ENCODE results near the gene POLR2F. TPM values are rescaled to one million over a fixed set of nuclear protein-coding genes. Genes with fewer than 3 reads are reported as not detected.

POLR2F gene
- total RNA-seq, 2 donors from 2014 or later = 43.8 to 119 TPM

GRCh38 chr22:37968452-37969251, 15.2 kb downstream of the POLR2F start:
- H3K4me3 ChIP-seq = no peak overlapping the region
- ATAC-seq (peak; percentile 4), DNase-seq (no peak)
- 55 to 78% methylated on average over 5 of the region's 5 CpGs for WGBS, 2 donors
- intact Hi-C loops (cut with DNase I) = no loop called here
- TF ChIP-seq, protein P1, sequence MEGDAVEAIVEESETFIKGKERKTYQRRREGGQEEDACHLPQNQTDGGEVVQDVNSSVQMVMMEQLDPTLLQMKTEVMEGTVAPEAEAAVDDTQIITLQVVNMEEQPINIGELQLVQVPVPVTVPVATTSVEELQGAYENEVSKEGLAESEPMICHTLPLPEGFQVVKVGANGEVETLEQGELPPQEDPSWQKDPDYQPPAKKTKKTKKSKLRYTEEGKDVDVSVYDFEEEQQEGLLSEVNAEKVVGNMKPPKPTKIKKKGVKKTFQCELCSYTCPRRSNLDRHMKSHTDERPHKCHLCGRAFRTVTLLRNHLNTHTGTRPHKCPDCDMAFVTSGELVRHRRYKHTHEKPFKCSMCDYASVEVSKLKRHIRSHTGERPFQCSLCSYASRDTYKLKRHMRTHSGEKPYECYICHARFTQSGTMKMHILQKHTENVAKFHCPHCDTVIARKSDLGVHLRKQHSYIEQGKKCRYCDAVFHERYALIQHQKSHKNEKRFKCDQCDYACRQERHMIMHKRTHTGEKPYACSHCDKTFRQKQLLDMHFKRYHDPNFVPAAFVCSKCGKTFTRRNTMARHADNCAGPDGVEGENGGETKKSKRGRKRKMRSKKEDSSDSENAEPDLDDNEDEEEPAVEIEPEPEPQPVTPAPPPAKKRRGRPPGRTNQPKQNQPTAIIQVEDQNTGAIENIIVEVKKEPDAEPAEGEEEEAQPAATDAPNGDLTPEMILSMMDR (IDR thresholded peaks at IDR 0.05) = no peak
- no peak for TF ChIP-seq POLR2A (IDR thresholded peaks at IDR 0.05)
- H3K27me3 ChIP-seq = no peaks in the 10 kb centered on the region
- peaks cover 0 to 6% of the 10 kb centered on the region in 2 donors for H3K36me3 ChIP-seq (replicated peaks in 1 of 2; ENCODE audit: insufficient read depth in 1 of 2, low read depth in 2 of 2)
- no peaks in the 10 kb centered on the region for H3K9me3 ChIP-seq
- peaks cover 10% of the 10 kb centered on the region for H3K4me1 ChIP-seq
- peak overlapping the region in 1 of 4 donors; percentile 8 for H3K27ac ChIP-seq

- WGBS, 2 donors = 91 to 100% methylated on average over 4 of the region's 4 CpGs
- H3K9me3 ChIP-seq = no peaks in the 10 kb centered on the region
- H3K27me3 ChIP-seq = no peaks in the 10 kb centered on the region
- peaks cover 10% of the 10 kb centered on the region for H3K4me1 ChIP-seq
- no peak overlapping the region for H3K27ac ChIP-seq
- no peak for DNase-seq
- intact Hi-C loops (cut with DNase I) = no loop called here
- H3K36me3 ChIP-seq (replicated peaks in 1 of 2; ENCODE audit: insufficient read depth in 1 of 2, low read depth in 2 of 2) = peaks cover 0 to 6% of the 10 kb centered on the region in 2 donors
- TF ChIP-seq, protein P1 (IDR thresholded peaks at IDR 0.05) = no peak
- no peak for TF ChIP-seq POLR2A (IDR thresholded peaks at IDR 0.05)
- ATAC-seq = no peak
- no peak overlapping the region for H3K4me3 ChIP-seq
These were observed 17.4 kb downstream of the POLR2F start for GRCh38 chr22:37970864-37971263.

- DNase-seq = no peak
- Histone ChIP-seq H3K36me3 (replicated peaks in 1 of 2; ENCODE audit: insufficient read depth in 1 of 2, low read depth in 2 of 2) (peaks cover 0 to 4% of the 10 kb centered on the region in 2 donors), H3K27me3 (no peaks in the 10 kb centered on the region), H3K27ac (no peak overlapping the region), H3K9me3 (no peaks in the 10 kb centered on the region), H3K4me1 (peaks cover 10% of the 10 kb centered on the region), H3K4me3 (no peak overlapping the region)
- WGBS, 2 donors = 75 to 87% methylated on average over 7 of the region's 7 CpGs
- intact Hi-C loops (cut with DNase I) = no loop called here
- no peak for ATAC-seq
- TF ChIP-seq POLR2A (IDR thresholded peaks at IDR 0.05) = no peak
- TF ChIP-seq, protein P1 (IDR thresholded peaks at IDR 0.05) = no peak
These were observed 18.3 kb downstream of the POLR2F start for GRCh38 chr22:37971475-37972434.

DNA sequence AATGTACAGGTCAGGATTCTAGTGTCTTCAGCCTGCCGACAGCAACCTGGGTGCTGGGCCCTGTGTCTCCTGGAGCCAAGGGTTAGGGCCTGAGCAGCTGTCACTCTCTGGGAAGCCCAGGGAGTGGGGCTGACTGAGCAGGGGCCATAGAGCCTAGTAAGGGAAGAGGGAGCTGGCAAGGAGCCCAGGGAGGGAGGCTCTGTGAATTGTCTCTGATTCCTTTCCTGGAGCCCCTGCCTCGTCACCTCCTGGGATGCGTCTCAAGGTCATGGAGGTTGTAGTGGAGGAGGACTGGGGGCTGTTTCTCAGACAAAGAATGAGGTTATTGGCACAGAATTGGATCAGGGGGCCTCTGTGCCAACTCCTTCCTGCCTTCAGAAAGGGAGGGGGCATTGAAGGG, 19.0 kb downstream of the POLR2F start:
- no peak for ATAC-seq
- Histone ChIP-seq H3K9me3 (no peaks in the 10 kb centered on the region), H3K27ac (no peak overlapping the region), H3K36me3 (replicated peaks in 1 of 2; ENCODE audit: insufficient read depth in 1 of 2, low read depth in 2 of 2) (peaks cover 0 to 2% of the 10 kb centered on the region in 2 donors), H3K4me3 (no peak overlapping the region), H3K4me1 (peaks cover 10% of the 10 kb centered on the region), H3K27me3 (no peaks in the 10 kb centered on the region)
- WGBS, 2 donors = 77 to 80% methylated on average over 3 of the region's 3 CpGs
- TF ChIP-seq, protein P1 (IDR thresholded peaks at IDR 0.05) = no peak
- TF ChIP-seq POLR2A (IDR thresholded peaks at IDR 0.05) = no peak
- DNase-seq = no peak
- intact Hi-C loops (cut with DNase I) = no loop called here

Measured in body of pancreas (tissue), 4 donors.